ENCODE results near the gene ELL.

DNA sequence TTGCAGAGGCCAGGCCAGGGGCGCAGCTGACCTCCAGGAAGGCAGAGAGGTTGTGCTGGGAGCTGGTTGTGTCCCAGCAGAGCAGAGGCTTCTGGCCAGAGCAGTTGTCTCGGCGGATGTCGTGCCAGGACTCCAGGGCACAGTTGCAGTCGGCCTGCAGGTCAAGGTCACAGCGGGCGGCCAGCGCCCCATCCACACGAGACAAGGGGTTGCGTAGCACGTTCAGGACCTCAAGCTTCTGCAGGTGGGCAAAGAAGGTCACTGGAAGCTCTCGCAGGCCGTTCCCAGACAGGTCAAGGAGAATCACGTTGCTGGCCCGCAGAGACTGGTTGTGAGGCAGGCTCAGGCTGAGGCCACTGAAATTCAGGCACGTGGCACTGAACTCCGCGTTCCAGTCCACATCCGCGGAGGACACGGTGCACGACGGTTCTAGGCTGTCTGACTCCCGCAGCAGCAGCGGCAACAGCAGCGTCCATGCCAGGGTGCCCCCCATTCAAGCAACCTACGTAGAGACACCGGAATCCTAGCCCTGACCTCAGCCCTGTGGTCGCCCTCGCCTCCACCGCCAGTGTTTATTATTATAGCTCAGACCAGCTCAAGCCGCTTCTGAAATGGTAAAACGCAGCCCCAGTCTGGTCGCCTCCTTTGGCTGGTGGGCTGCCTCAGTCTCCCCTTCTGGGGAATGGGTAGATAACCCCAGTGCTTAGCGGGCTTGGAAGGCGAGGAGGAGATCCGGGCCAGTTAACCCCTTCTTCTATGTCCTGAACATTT, 125.2 kb downstream of the ELL start:
- no peak for TF ChIP-seq POLR2AphosphoS5 (IDR thresholded peaks at IDR 0.05; ENCODE audit: insufficient read depth in 1 of 2, low read depth in 1 of 2)
- TF ChIP-seq, protein P1, sequence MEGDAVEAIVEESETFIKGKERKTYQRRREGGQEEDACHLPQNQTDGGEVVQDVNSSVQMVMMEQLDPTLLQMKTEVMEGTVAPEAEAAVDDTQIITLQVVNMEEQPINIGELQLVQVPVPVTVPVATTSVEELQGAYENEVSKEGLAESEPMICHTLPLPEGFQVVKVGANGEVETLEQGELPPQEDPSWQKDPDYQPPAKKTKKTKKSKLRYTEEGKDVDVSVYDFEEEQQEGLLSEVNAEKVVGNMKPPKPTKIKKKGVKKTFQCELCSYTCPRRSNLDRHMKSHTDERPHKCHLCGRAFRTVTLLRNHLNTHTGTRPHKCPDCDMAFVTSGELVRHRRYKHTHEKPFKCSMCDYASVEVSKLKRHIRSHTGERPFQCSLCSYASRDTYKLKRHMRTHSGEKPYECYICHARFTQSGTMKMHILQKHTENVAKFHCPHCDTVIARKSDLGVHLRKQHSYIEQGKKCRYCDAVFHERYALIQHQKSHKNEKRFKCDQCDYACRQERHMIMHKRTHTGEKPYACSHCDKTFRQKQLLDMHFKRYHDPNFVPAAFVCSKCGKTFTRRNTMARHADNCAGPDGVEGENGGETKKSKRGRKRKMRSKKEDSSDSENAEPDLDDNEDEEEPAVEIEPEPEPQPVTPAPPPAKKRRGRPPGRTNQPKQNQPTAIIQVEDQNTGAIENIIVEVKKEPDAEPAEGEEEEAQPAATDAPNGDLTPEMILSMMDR (IDR thresholded peaks at IDR 0.05): no peak
- TF ChIP-seq POLR2A (IDR thresholded peaks at IDR 0.05): no peak
